CD4-positive, alpha-beta T cell (primary cell): Measurements from ENCODE around the gene CHD2. TPM values are rescaled to one million over a fixed set of nuclear protein-coding genes. Genes with fewer than 3 reads are reported as not detected.

Source experiments
- ATAC-seq: fragments of 200-7000 bp; cut with Tn5 transposase; one replicate; pipeline ENCODE4 v1.10.0; 2022; ENCODE audit warnings: mild to moderate bottlenecking; ENCODE audit not compliant: poor library complexity
- CTCF ChIA-PET: fragments of 350-600 bp; sonication (Branson Sonifier 250); formaldehyde crosslinking; loops from one replicate; lab custom pipeline; 2021; ENCODE audit warnings: antibody characterized with exemption, inconsistent platforms; lab: Charles Lee
- POLR2A ChIA-PET: fragments of 350-600 bp; sonication (Branson Sonifier 250); formaldehyde crosslinking; loops from one replicate; lab custom pipeline; 2021; ENCODE audit warnings: antibody characterized with exemption, inconsistent platforms; lab: Charles Lee
- DNase-seq, 14 experiments: peaks; one replicate each; pipeline ENCODE4 v3.0.0-alpha.2; 2013 to 2020; ENCODE audit warnings: mixed read lengths in 2 of 14
- H3K27ac ChIP-seq, 2 donors: one replicate each; pipeline versions ENCODE4 v1.5.1 to v1.7.0; 2013; ENCODE audit warnings: low read length in 2 of 2, low read depth in 1 of 2, mild to moderate bottlenecking in 1 of 2
- H3K27me3 ChIP-seq, 2 experiments: 1 replicate in 1 of 2; 2 replicates in 1 of 2; pipeline versions ENCODE4 v1.6.1 to v1.7.0; 2013; ENCODE audit warnings: low read length in 2 of 2, control low read depth in 1 of 2, mild to moderate bottlenecking in 1 of 2, moderate library complexity in 1 of 2; ENCODE audit not compliant: insufficient read depth in 2 of 2, control insufficient read depth in 1 of 2
- H3K36me3 ChIP-seq: one replicate; pipeline ENCODE4 v1.6.1; 2013; ENCODE audit warnings: low read length, control low read depth; ENCODE audit not compliant: insufficient read depth
- H3K4me1 ChIP-seq: one replicate; pipeline ENCODE4 v1.6.1; 2013; ENCODE audit warnings: low read length, control low read depth; ENCODE audit not compliant: insufficient read depth
- H3K4me3 ChIP-seq: one replicate; pipeline ENCODE4 v1.5.1; 2013; ENCODE audit warnings: mild to moderate bottlenecking, low read length, moderate library complexity
- H3K9me3 ChIP-seq, 2 experiments: 1 replicate in 1 of 2; 2 replicates in 1 of 2; pipeline versions ENCODE4 v1.6.1 to v1.7.0; 2013; ENCODE audit warnings: low read length in 2 of 2, mild to moderate bottlenecking in 2 of 2, control low read depth in 1 of 2, moderate library complexity in 1 of 2; ENCODE audit not compliant: control insufficient read depth in 1 of 2, insufficient read depth in 1 of 2
- H3K27ac Mint-ChIP-seq: one replicate; pipeline ENCODE4 v1.8.0; 2020; ENCODE audit warnings: mixed read lengths
- H3K27me3 Mint-ChIP-seq: one replicate; pipeline ENCODE4 v1.8.0; 2021; ENCODE audit warnings: mixed read lengths
- H3K36me3 Mint-ChIP-seq: one replicate; pipeline ENCODE4 v1.8.0; 2021; ENCODE audit warnings: low read depth, mixed read lengths
- H3K4me1 Mint-ChIP-seq: one replicate; pipeline ENCODE4 v1.8.0; 2021; ENCODE audit warnings: low read depth, mixed read lengths
- H3K4me3 Mint-ChIP-seq: one replicate; pipeline ENCODE4 v1.8.0; 2020; ENCODE audit warnings: mild to moderate bottlenecking, mixed read lengths
- H3K9me3 Mint-ChIP-seq: one replicate; pipeline ENCODE4 v1.8.0; 2020; ENCODE audit warnings: mixed read lengths
- CTCF ChIP-seq: fragments of 200-600 bp; IDR thresholded peaks from one replicate; pipeline ENCODE4 v1.8.0; 2022; ENCODE audit warnings: antibody characterized with exemption, mild to moderate bottlenecking
- intact Hi-C, 2 experiments: fragments of 100-400 bp; cut with DNase I in 1 of 2; cut with micrococcal nuclease in 1 of 2; formaldehyde crosslinking; loops; one replicate each; pipeline versions ENCODE4 v1.15.1 to v1.9.0; 2023 to 2025; cut with DNase I, micrococcal nuclease
- total RNA-seq, 174 experiments: library from RNA in 2 of 174; stranded (reverse) in 2 of 174; gene quantifications; one replicate each; pipeline ENCODE4 v1.2.3 and lab custom pipeline; 2021 to 2026

CHD2 gene
- total RNA-seq, 2 experiments from 2014 or later, result 615 to 660 TPM

DNA sequence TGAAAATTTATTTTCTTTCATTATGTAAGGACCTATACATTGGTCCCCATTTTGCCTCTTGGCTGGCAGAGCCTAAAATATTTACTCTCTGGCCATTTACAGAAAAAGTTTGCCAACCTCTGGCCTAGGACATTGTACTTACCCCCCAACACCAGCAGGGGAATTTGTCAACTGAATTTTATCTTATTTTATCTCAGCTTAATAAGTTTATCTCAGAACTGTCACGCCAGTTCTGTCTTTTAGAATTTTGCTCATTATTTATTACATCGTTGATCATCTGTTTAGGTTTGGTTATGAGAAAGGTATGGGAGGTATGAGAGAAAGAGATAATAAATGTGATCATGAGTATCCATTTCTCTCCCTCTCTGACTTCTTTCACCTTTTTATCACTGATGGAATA lies 38.3 kb downstream of the CHD2 start:
- Histone ChIP-seq H3K4me1 (peaks cover 18% of the 10 kb centered on the region), H3K27me3 (no peaks in the 10 kb centered on the region), H3K4me3 (no peak overlapping the region), H3K9me3 (no peaks in the 10 kb centered on the region), H3K36me3 (peaks cover 96% of the 10 kb centered on the region), H3K27ac (no peak overlapping the region)
- no peak overlapping the region for H3K4me3 Mint-ChIP-seq
- H3K36me3 Mint-ChIP-seq, result peaks cover 97% of the 10 kb centered on the region
- ChIA-PET CTCF (interaction anchor here (0.8 to 2.7 kb wide), 5 partner anchors 11 to 130 kb away, joined by 3 to 13 read pairs (median 3); no protein-coding TSS in a partner anchor), POLR2A (no interaction called here)
- H3K27ac Mint-ChIP-seq, result no peak overlapping the region
- H3K27me3 Mint-ChIP-seq, result no peaks in the 10 kb centered on the region
- no peak for TF ChIP-seq CTCF
- H3K9me3 Mint-ChIP-seq, result no peaks in the 10 kb centered on the region
- DNase-seq (no peak), ATAC-seq (no peak)
- peaks cover 58% of the 10 kb centered on the region for H3K4me1 Mint-ChIP-seq
- intact Hi-C loops, result loop anchor here in 1 of 2 experiments (5.0 kb wide), 1 partner anchor 44 kb away; no protein-coding TSS in a partner anchor

- Histone ChIP-seq H3K36me3 (peaks cover 96% of the 10 kb centered on the region), H3K27ac (no peak overlapping the region), H3K9me3 (no peaks in the 10 kb centered on the region), H3K27me3 (no peaks in the 10 kb centered on the region), H3K4me1 (peaks cover 4% of the 10 kb centered on the region), H3K4me3 (no peak overlapping the region)
- POLR2A ChIA-PET, result no interaction called here
- H3K27me3 Mint-ChIP-seq, result no peaks in the 10 kb centered on the region
- peaks cover 2% of the 10 kb centered on the region for H3K9me3 Mint-ChIP-seq
- CTCF ChIA-PET, result interaction anchor here (0.6 to 1.5 kb wide), 2 partner anchors 14 to 72 kb away, joined by 4 read pairs; no protein-coding TSS in a partner anchor
- peaks cover 36% of the 10 kb centered on the region for H3K4me1 Mint-ChIP-seq
- ATAC-seq (no peak), DNase-seq (no peak)
- peak overlapping the region; percentile 8 for H3K27ac Mint-ChIP-seq
- peaks cover 97% of the 10 kb centered on the region for H3K36me3 Mint-ChIP-seq
- TF ChIP-seq CTCF, result no peak
- intact Hi-C loops, result loop anchor here in 1 of 2 experiments (2.0 to 5.0 kb wide), 2 partner anchors 17 to 41 kb away; no protein-coding TSS in a partner anchor
- no peak overlapping the region for H3K4me3 Mint-ChIP-seq
Observed at GRCh38 chr15:92941668-92942067, 41.5 kb downstream of the CHD2 start.

GRCh38 chr15:92942706-92943105 lies 42.6 kb downstream of the CHD2 start:
- H3K36me3 ChIP-seq, result peaks cover 96% of the 10 kb centered on the region
- intact Hi-C loops, result loop anchor here in 1 of 2 experiments (2.0 to 5.0 kb wide), 2 partner anchors 16 to 40 kb away; no protein-coding TSS in a partner anchor
- Mint-ChIP-seq H3K27me3 (no peaks in the 10 kb centered on the region), H3K4me3 (no peak overlapping the region), H3K36me3 (peaks cover 97% of the 10 kb centered on the region), H3K9me3 (peaks cover 8% of the 10 kb centered on the region), H3K27ac (no peak overlapping the region), H3K4me1 (peaks cover 30% of the 10 kb centered on the region)
- no peak for TF ChIP-seq CTCF
- no peaks in the 10 kb centered on the region for H3K4me1 ChIP-seq
- POLR2A ChIA-PET, result interaction anchor here (1.2 kb wide), 1 partner anchor 32 kb away, joined by 3 read pairs; no protein-coding TSS in a partner anchor
- H3K9me3 ChIP-seq, result peaks cover 0 to 6% of the 10 kb centered on the region in 2 experiments
- no peak for ATAC-seq
- CTCF ChIA-PET, result interaction anchor here (1.2 to 1.5 kb wide), 2 partner anchors 13 to 14 kb away, joined by 4 read pairs; no protein-coding TSS in a partner anchor
- no peak for DNase-seq
- no peak overlapping the region for H3K27ac ChIP-seq
- no peak overlapping the region for H3K4me3 ChIP-seq
- H3K27me3 ChIP-seq, result no peaks in the 10 kb centered on the region
